Measurements from ENCODE around the gene CD207. TPM values are rescaled to one million over a fixed set of nuclear protein-coding genes. Genes with fewer than 3 reads are reported as not detected.
"Not testable (repeated sequence)": the region's sequence is repeated elsewhere in the genome, so short reads cannot be mapped to it uniquely, and the experiment has no call there.

The CD207 gene
- total RNA-seq, 1 experiment from 2014 or later: 0.16 TPM

GRCh38 chr2:70799706-70800105 is 35.9 kb downstream of the CD207 start:
- ChIA-PET POLR2A (no interaction called here), CTCF (no interaction called here)
- Mint-ChIP-seq H3K27me3 (ENCODE audit: insufficient read depth, unreplicated experiment) (peaks cover 3% of the 10 kb centered on the region), H3K27ac (ENCODE audit: unreplicated experiment) (no peak overlapping the region), H3K4me3 (ENCODE audit: unreplicated experiment) (no peak overlapping the region), H3K36me3 (ENCODE audit: insufficient read depth, unreplicated experiment) (no peaks in the 10 kb centered on the region), H3K4me1 (ENCODE audit: low read depth, unreplicated experiment) (no peaks in the 10 kb centered on the region), H3K9me3 (ENCODE audit: unreplicated experiment) (peaks cover 11% of the 10 kb centered on the region)
- DNase-seq: no peak
- intact Hi-C loops (cut with micrococcal nuclease; ENCODE audit: unreplicated experiment): no loop called here
- H3K4me3 ChIP-seq (ENCODE audit: low read depth, low read length): no peak overlapping the region
- BruUV-seq (replicated peaks): no TSS peak
- H3K36me3 ChIP-seq (ENCODE audit: control insufficient read depth, insufficient read depth, low read length): no peaks in the 10 kb centered on the region
- peaks cover 6% of the 10 kb centered on the region; the same call in 1 of the 2 replicates for H3K9me3 ChIP-seq
- H3K27me3 ChIP-seq (replicated peaks; ENCODE audit: control insufficient read depth, insufficient read depth, low read length): no peaks in the 10 kb centered on the region
- no peaks in the 10 kb centered on the region for H3K4me1 ChIP-seq
- no peak for TF ChIP-seq CTCF (IDR thresholded peaks at IDR 0.05; ENCODE audit: insufficient read depth in 1 of 2, low read depth in 1 of 2, low read length in 1 of 2, severe bottlenecking in 1 of 2, unreplicated experiment in 1 of 2)

GRCh38 chr2:70797996-70798395 is 37.6 kb downstream of the CD207 start:
- H3K27me3 ChIP-seq (replicated peaks; ENCODE audit: control insufficient read depth, insufficient read depth, low read length); BruUV-seq (replicated peaks); H3K36me3 Mint-ChIP-seq (ENCODE audit: insufficient read depth, unreplicated experiment); H3K27ac Mint-ChIP-seq (ENCODE audit: unreplicated experiment); H3K36me3 ChIP-seq (ENCODE audit: control insufficient read depth, insufficient read depth, low read length); CTCF ChIA-PET; H3K4me1 Mint-ChIP-seq (ENCODE audit: low read depth, unreplicated experiment); H3K4me3 ChIP-seq (ENCODE audit: low read depth, low read length); H3K4me1 ChIP-seq; intact Hi-C loops (cut with micrococcal nuclease; ENCODE audit: unreplicated experiment); H3K4me3 Mint-ChIP-seq (ENCODE audit: unreplicated experiment); DNase-seq; POLR2A ChIA-PET; H3K9me3 ChIP-seq: not testable (repeated sequence)
- Mint-ChIP-seq H3K27me3 (ENCODE audit: insufficient read depth, unreplicated experiment) (peaks cover 11% of the 10 kb centered on the region), H3K9me3 (ENCODE audit: unreplicated experiment) (peaks cover 11% of the 10 kb centered on the region)

GRCh38 chr2:70797506-70797905 is 38.1 kb downstream of the CD207 start:
- no peaks in the 10 kb centered on the region for H3K4me1 Mint-ChIP-seq (ENCODE audit: low read depth, unreplicated experiment)
- H3K27ac Mint-ChIP-seq (ENCODE audit: unreplicated experiment): no peak overlapping the region
- intact Hi-C loops (cut with micrococcal nuclease; ENCODE audit: unreplicated experiment): no loop called here
- no peak overlapping the region for H3K4me3 Mint-ChIP-seq (ENCODE audit: unreplicated experiment)
- no peak for TF ChIP-seq CTCF (IDR thresholded peaks at IDR 0.05; ENCODE audit: insufficient read depth in 1 of 2, low read depth in 1 of 2, low read length in 1 of 2, severe bottlenecking in 1 of 2, unreplicated experiment in 1 of 2)
- DNase-seq: no peak
- peaks cover 6% of the 10 kb centered on the region; the same call in 1 of the 2 replicates for H3K9me3 ChIP-seq
- peaks cover 11% of the 10 kb centered on the region for H3K9me3 Mint-ChIP-seq (ENCODE audit: unreplicated experiment)
- H3K27me3 ChIP-seq (replicated peaks; ENCODE audit: control insufficient read depth, insufficient read depth, low read length): no peaks in the 10 kb centered on the region
- POLR2A ChIA-PET: no interaction called here
- no TSS peak for BruUV-seq (replicated peaks)
- no peaks in the 10 kb centered on the region for H3K36me3 ChIP-seq (ENCODE audit: control insufficient read depth, insufficient read depth, low read length)
- H3K4me3 ChIP-seq (ENCODE audit: low read depth, low read length): no peak overlapping the region
- no peaks in the 10 kb centered on the region for H3K36me3 Mint-ChIP-seq (ENCODE audit: insufficient read depth, unreplicated experiment)
- CTCF ChIA-PET: no interaction called here
- H3K4me1 ChIP-seq: no peaks in the 10 kb centered on the region
- peaks cover 11% of the 10 kb centered on the region for H3K27me3 Mint-ChIP-seq (ENCODE audit: insufficient read depth, unreplicated experiment)

GRCh38 chr2:70796262-70796661 is 39.4 kb downstream of the CD207 start:
- BruUV-seq (replicated peaks): no TSS peak
- Mint-ChIP-seq H3K4me3 (ENCODE audit: unreplicated experiment) (no peak overlapping the region), H3K9me3 (ENCODE audit: unreplicated experiment) (peaks cover 11% of the 10 kb centered on the region), H3K27me3 (ENCODE audit: insufficient read depth, unreplicated experiment) (peaks cover 17% of the 10 kb centered on the region), H3K36me3 (ENCODE audit: insufficient read depth, unreplicated experiment) (no peaks in the 10 kb centered on the region), H3K4me1 (ENCODE audit: low read depth, unreplicated experiment) (no peaks in the 10 kb centered on the region), H3K27ac (ENCODE audit: unreplicated experiment) (no peak overlapping the region)
- Histone ChIP-seq H3K4me1 (no peaks in the 10 kb centered on the region), H3K9me3 (peaks cover 6% of the 10 kb centered on the region; the same call in 1 of the 2 replicates), H3K27me3 (replicated peaks; ENCODE audit: control insufficient read depth, insufficient read depth, low read length) (no peaks in the 10 kb centered on the region), H3K36me3 (ENCODE audit: control insufficient read depth, insufficient read depth, low read length) (no peaks in the 10 kb centered on the region), H3K4me3 (ENCODE audit: low read depth, low read length) (no peak overlapping the region)
- POLR2A ChIA-PET: no interaction called here
- CTCF ChIA-PET: no interaction called here
- intact Hi-C loops (cut with micrococcal nuclease; ENCODE audit: unreplicated experiment): no loop called here
- TF ChIP-seq CTCF (IDR thresholded peaks at IDR 0.05; ENCODE audit: insufficient read depth in 1 of 2, low read depth in 1 of 2, low read length in 1 of 2, severe bottlenecking in 1 of 2, unreplicated experiment in 1 of 2): no peak
- DNase-seq: no peak
